ENCODE measurements around the gene PDZRN3. TPM values are rescaled to one million over a fixed set of nuclear protein-coding genes. Genes with fewer than 3 reads are reported as not detected.
"Not testable (repeated sequence)": the region's sequence is repeated elsewhere in the genome, so short reads cannot be mapped to it uniquely, and the experiment has no call there.

The PDZRN3 gene
- total RNA-seq, 1 experiment from 2014 or later: 0.14 TPM

DNA sequence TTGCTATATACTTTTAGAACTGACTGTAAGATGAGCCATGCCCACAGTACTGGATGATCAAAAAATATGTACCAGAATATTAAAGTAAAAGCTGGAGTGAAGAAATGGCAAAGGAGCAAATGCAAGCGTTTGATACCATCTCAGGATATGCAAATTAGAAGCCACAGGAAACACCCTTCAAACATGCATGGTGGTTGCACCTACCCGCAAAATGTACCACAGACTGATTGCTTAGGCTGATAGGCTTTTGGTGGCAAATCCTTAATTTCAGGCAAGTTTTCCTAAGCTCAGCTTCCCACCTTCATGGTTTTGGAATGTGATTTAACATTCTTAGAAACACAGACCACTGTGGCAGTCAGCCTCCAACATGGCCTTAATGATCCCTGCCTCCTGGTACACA, 149.0 kb downstream of the PDZRN3 start:
- no peak for DNase-seq (ENCODE audit: low spot score)
- in situ Hi-C loops (cut with HindIII; ENCODE audit: low sequenced_read_pairs): no loop called here

DNA sequence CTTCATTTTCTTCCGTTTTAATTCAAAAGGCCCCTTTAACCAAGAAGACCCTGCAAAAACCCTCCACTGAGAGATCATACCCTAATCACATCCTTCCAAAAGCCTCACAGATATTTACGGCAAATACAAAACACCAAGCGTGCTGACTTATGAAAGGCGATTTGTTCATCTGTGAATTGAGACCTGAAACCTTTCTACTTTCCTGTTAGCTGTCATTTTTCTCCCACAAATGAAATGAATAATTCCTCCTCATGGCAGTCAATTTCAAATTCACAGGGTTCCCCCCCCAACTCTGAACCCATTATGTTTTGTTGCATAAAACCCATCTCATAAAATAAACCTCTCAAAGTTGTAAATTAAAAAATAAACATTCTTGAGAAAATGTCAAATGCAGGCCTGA, 149.6 kb downstream of the PDZRN3 start:
- in situ Hi-C loops (cut with HindIII; ENCODE audit: low sequenced_read_pairs): no loop called here
- DNase-seq (ENCODE audit: low spot score): no peak

DNA sequence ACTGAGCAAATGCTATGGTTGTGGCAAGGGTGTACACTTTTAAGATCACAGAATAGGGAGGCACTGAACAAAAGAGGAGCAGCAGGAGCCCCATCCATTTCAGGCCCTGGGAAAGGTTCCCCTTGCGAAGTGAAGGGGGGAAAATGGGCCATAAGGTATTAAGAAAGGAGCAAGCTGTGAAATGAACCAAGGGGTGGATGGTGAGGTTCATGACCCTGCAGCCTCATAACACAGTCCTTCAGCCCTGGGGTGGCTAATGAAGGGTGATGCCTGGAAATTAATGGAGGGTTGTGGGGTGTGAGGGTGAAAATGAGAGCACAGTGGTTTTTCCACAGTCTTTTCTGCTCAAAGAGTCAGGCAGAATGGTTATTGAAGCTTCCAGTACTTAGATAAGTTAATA, 150.1 kb downstream of the PDZRN3 start:
- in situ Hi-C loops (cut with HindIII; ENCODE audit: low sequenced_read_pairs): no loop called here

GRCh38 chr3:73473898-73474416, 150.8 kb downstream of the PDZRN3 start:
- no peak for DNase-seq (ENCODE audit: low spot score)
- in situ Hi-C loops (cut with HindIII; ENCODE audit: low sequenced_read_pairs): no loop called here

More for the DNA sequence above, 150.1 kb downstream of the PDZRN3 start:
- no peak for DNase-seq (ENCODE audit: low spot score)

DNA sequence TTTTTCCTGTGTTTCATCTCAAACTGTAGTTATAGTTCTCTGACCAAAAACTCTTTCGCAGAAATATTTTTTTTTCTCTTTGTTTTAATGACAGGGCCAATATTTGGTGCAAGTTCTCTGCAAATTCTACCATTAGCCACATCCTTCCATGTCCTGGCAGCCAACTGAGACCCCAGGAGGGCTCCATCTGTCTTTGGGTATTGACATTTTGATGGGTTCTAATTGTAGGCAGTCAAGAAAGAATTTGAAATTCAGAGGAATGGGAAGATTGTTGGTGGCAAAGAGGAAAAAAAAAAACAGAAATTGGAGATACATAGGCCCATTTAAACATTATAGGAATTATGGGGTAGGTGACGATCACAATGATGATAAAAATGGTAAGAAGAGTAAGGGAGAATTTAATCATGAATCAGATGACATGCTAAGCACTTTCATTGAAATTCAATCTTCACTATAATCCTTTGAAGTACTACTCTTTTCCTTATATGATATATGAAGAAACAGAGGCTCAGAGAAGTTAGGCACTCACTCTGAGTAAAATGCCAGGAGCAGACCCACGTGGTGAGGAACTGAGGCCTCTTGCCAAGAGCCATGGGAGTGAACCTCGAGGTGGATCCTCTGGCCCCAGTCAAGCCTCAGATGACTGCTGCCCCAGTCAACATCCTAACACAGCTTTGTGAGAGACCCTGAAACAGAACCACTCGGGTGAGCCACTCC, 151.4 kb downstream of the PDZRN3 start:
- in situ Hi-C loops (cut with HindIII; ENCODE audit: low sequenced_read_pairs): no loop called here
- no peak for DNase-seq (ENCODE audit: low spot score)

DNA sequence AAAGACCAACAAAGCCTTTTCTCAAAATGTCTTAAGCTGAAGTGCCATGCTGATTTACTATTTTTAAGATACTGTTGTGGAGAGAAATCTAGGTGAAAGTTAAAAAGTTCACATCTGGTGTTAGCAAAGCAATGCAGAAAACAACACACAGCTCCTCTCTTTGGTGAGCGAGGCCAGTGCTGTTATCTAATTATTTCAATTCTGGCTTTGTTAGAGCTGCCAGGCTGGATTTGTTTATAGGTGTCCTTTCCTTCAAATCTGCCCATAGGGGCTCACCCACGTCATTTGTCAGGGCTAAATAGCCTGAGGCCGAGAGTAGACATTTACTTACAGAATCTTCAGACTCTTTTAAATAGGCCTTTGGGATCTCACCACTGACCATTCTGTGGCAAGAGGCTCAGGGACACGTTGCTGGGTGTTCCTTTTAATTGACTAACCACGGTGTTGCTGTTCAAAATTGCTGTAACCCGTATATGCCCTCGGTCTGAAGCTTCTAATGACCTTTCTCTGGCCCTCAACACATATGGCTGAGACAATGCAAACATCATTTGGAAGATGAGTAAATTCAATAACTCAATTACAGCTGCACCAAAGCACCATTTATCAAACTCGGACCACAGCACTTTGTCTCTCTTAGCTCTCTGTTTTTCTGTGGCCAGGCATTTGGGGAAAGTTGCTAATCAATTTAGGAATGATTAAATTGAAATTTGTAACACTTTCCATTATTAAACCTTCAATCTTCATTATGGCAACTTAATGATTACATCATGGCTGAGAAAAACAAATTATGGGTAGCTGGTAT, 152.6 kb downstream of the PDZRN3 start:
- DNase-seq (ENCODE audit: low spot score): no peak
- in situ Hi-C loops (cut with HindIII; ENCODE audit: low sequenced_read_pairs): no loop called here

GRCh38 chr3:73470860-73471259, 153.9 kb downstream of the PDZRN3 start:
- in situ Hi-C loops (cut with HindIII; ENCODE audit: low sequenced_read_pairs): no loop called here
- no peak for DNase-seq (ENCODE audit: low spot score)

GRCh38 chr3:73469331-73469730, 155.4 kb downstream of the PDZRN3 start:
- in situ Hi-C loops (cut with HindIII; ENCODE audit: low sequenced_read_pairs): no loop called here
- no peak for DNase-seq (ENCODE audit: low spot score)

GRCh38 chr3:73467211-73467610, 157.5 kb downstream of the PDZRN3 start:
- DNase-seq (ENCODE audit: low spot score): no peak
- in situ Hi-C loops (cut with HindIII; ENCODE audit: low sequenced_read_pairs): no loop called here

DNA sequence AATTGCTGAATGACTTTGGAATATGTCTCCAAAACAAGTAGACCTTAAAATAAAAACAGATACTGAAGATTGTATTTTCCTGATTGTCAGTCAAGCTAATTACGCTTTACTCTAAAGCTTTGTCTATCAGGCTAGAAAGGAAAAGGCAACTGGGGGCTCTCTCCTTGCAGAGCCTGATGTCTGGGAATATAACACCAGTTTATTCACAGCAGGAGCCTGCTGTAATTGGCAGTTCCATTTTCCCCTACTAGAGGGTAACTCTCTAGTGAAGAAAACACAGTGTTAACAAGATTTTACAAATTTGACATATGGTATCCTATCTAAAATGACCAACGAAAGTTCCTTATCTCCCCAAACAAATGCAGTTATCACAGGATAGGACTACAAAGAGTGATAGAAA, 158.8 kb downstream of the PDZRN3 start:
- in situ Hi-C loops (cut with HindIII; ENCODE audit: low sequenced_read_pairs): no loop called here
- no peak for DNase-seq (ENCODE audit: low spot score)

DNA sequence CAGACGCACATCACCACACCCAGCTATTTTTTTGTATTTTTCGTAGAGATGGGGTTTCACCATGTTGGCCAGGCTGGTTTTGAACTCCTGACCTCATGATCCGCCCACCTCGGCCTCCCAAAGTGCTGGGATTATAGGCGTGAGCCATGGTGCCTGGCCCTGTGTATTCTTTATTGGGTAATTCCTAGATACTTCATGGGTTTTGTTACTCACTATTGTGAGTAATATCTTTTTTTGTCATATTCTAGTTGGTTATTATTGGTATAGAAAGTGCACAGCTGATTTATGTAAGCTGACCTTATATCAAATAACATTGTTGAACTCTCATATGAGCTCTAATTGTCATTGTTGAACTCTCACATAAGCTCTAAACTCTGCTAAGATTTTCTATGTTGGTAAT, 160.6 kb downstream of the PDZRN3 start:
- in situ Hi-C loops (cut with HindIII; ENCODE audit: low sequenced_read_pairs); DNase-seq (ENCODE audit: low spot score): not testable (repeated sequence)

DNA sequence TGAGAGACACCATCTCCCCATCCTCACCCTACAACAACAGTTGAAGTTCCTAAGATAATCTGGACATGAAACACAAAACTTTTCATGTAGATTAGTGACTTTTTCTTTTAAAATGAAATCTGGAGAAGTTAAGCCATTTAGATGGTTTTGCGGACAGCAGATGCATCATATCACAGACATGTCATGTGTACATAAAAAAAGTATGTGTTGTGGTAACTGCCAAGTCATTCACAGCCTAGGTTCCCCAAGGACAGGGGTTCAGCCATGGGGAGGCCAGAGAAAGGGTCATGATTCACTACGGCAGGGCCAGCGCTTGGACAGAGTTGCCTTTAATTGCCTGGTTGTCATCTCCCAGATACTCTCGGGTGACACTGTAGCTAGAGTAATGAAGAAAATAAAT, 163.2 kb downstream of the PDZRN3 start:
- DNase-seq (ENCODE audit: low spot score): no peak
- in situ Hi-C loops (cut with HindIII; ENCODE audit: low sequenced_read_pairs): no loop called here

- in situ Hi-C loops (cut with HindIII; ENCODE audit: low sequenced_read_pairs): no loop called here
- no peak for DNase-seq (ENCODE audit: low spot score)
These were observed 165.0 kb downstream of the PDZRN3 start for GRCh38 chr3:73459711-73460110.

DNA sequence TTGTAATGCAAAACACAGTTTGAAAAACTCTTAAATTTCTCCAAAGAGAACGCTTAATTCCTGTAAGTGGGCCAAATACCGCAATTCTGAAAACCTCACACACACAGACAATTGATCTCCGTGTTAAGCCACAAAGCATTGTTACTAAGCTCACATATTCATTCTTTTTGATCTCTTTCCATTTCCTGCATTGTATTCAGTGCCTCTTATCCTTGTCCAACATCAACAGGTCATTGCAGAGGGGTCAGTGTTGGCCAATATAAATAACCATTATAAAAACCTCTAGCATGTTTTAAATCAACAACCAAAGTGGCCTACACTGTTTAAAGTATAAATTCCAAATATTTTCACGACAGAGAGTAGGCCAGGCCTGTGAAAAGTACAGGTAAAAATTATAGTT, 171.1 kb downstream of the PDZRN3 start:
- no peak for DNase-seq (ENCODE audit: low spot score)
- in situ Hi-C loops (cut with HindIII; ENCODE audit: low sequenced_read_pairs): no loop called here

DNA sequence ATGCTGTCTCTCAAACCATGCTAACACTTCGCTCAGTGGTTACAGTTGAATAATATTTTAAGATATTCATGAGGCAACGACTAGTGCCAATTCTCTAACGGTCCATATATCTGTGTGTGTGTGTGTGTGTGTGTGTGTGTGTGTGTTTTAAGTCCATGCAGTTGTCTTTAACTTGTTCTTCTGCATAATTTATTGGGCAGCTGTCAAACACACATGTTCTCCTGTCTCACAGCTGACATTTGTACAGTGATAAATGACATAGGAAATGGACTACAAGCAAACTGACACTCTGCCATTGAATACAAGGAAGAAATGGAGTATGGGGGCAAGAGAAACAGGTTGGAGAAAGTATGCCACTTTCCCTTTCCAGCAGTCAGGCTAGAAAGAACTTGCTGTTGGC, 172.0 kb downstream of the PDZRN3 start:
- in situ Hi-C loops (cut with HindIII; ENCODE audit: low sequenced_read_pairs): no loop called here
- no peak for DNase-seq (ENCODE audit: low spot score)

DNA sequence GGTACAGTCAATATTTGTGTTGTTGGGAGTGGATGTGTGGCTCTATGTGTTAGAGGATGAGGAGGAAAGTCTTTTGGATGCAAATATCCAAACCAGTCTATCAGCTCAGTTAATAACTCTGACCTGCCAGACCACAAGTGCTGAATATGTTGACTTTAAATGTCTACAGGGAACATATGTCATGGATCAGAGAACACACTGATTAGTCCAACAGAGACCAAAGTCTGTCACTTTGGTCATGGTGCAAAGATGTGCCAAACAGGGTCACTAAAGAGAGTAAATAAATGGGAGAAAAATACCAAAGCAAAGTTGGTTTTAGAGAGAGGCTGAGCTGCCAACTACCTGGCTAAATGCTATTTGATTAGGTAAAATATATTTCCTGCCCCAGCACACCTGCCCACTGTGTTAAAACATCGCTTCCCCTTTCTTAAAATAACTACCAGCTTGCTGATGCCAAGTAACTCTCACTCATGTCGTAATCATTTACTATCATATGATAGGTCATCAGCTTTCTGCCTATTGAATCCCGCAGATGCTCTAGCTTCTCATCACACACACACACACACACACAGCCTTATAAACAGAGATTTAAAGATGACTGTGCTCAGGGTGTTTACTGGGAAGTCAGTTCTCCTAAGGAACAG, 173.3 kb downstream of the PDZRN3 start:
- DNase-seq (ENCODE audit: low spot score): no peak
- in situ Hi-C loops (cut with HindIII; ENCODE audit: low sequenced_read_pairs): no loop called here

DNA sequence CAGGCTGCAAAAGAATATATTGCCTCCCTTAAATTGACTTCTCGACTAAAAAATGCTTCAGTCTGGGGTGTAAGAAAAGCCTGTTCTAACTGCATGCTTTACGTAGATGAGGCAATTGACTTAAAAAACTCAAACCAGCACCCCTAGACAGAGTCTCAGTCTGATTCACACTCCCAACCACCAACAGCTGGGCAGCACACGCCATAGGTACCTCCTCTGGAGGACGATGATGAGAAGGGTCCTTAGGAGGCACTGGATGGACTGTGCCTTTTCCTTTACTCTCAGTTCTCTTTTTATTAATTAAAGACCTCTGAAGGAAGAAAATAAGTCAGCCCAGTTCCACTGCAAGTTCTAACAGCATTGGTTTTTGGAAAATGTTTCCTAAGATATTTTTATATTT, 175.0 kb downstream of the PDZRN3 start:
- in situ Hi-C loops (cut with HindIII; ENCODE audit: low sequenced_read_pairs): no loop called here

DNA sequence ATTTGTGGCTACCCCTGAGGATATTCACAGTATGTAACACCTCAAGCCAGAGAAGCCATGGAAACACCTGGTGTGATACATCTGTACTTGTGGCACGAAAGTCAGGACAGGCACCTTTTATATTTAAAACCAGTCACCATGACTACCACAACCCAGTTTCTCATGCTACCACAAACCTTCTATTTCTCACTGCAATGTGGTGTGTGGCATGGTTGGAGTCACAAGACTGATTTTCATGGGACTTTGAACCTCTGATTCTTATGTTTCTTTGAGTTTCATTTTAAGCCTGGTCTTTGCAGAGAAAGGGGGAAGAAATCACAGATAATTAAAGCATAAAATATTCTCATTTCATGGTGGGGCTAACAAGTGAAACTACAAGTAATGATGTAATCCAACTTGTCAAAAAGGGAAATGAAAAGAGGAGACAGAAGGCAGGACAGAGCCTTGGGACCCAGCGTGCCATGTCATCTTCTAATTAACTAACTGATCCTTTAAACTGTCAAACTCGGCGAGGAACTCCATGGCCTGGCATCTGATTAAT, 175.9 kb downstream of the PDZRN3 start:
- in situ Hi-C loops (cut with HindIII; ENCODE audit: low sequenced_read_pairs): no loop called here
- no peak for DNase-seq (ENCODE audit: low spot score)

More for the DNA sequence above, 175.0 kb downstream of the PDZRN3 start:
- DNase-seq (ENCODE audit: low spot score): no peak

DNA sequence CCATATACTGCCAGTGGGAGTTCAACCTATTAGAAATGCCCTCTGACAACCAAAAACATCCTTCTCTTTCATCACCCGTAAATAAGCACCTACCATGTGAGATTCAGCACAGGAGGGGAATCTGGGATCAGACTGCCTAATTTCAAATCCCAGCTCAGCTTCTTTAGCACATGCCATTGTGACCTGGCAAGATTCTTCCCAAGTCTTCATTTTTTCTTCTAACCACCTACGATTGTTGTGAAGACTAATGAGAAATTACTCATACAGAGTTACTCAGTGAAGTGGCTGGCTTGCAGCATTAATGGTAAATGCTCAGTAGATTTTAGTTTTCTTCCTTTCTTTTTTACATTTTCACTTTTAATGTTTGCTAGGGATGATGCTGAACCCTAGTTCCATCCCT, 176.7 kb downstream of the PDZRN3 start:
- no peak for DNase-seq (ENCODE audit: low spot score)
- in situ Hi-C loops (cut with HindIII; ENCODE audit: low sequenced_read_pairs): no loop called here

DNA sequence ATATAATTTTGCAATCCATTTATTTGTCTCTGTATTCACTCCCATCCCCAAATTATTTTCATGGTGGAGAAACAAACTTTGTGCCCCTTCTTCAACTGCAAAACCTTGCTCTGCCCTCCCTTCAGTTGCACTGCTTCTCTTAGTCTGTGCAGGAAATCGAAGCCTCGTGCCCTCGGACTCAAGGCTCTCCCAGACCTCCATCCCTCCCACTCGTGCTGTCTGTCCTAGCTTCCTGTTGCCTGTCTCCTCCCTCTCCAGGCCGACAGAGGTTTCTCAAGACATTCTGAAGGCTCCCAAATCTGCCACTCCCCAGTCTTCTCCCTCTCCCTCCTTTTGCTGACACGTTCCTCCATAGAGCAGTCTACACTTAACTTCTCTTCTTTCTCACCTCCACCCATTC, 177.6 kb downstream of the PDZRN3 start:
- no peak for DNase-seq (ENCODE audit: low spot score)
- in situ Hi-C loops (cut with HindIII; ENCODE audit: low sequenced_read_pairs): no loop called here
